WTC11 (cell line): Measurements from ENCODE around the gene ADGRB3. TPM values are rescaled to one million over a fixed set of nuclear protein-coding genes. Genes with fewer than 3 reads are reported as not detected.

Experiments used
- ATAC-seq: fragments of 200-7000 bp; cut with Tn5 transposase; 2 replicates; pipeline ENCODE4 v1.10.0; 2021; ENCODE audit warnings: mild to moderate bottlenecking, moderate library complexity
- CTCF ChIA-PET: fragments of 300-600 bp; sonication (Branson Sonifier 250); formaldehyde crosslinking; loops from one replicate; lab custom pipeline; 2021; ENCODE audit warnings: antibody characterized with exemption; lab: Charles Lee
- POLR2A ChIA-PET: fragments of 350-600 bp; sonication (Branson Sonifier 250); formaldehyde crosslinking; loops from one replicate; lab custom pipeline; 2021; ENCODE audit warnings: antibody characterized with exemption; lab: Charles Lee
- DNase-seq: peaks from one replicate; pipeline ENCODE4 v3.0.0; 2021; ENCODE audit warnings: low spot score
- H3K27ac Mint-ChIP-seq: 2 replicates; pipeline ENCODE4 v1.8.0; 2021; ENCODE audit warnings: mixed read lengths
- H3K27me3 Mint-ChIP-seq: 2 replicates; pipeline ENCODE4 v1.8.0; 2021; ENCODE audit warnings: low read depth, mild to moderate bottlenecking, moderate library complexity, mixed read lengths
- H3K36me3 Mint-ChIP-seq: 2 replicates; pipeline ENCODE4 v1.8.0; 2021; ENCODE audit warnings: mixed read lengths
- H3K4me1 Mint-ChIP-seq: 2 replicates; pipeline ENCODE4 v1.8.0; 2022; ENCODE audit warnings: mixed read lengths
- H3K4me3 Mint-ChIP-seq: 2 replicates; pipeline ENCODE4 v1.8.0; 2021; ENCODE audit warnings: mild to moderate bottlenecking, moderate library complexity, mixed read lengths
- H3K9me3 Mint-ChIP-seq: 2 replicates; pipeline ENCODE4 v1.8.0; 2021; ENCODE audit warnings: mixed read lengths
- ARID4B ChIP-seq: sonication (generic); formaldehyde crosslinking; IDR thresholded peaks from 2 replicates; pipeline ENCODE4 v1.8.0; 2023; ENCODE audit warnings: missing genetic modification reagents, mild to moderate bottlenecking, borderline replicate concordance
- ATF3 ChIP-seq: sonication (generic); formaldehyde crosslinking; conservative IDR thresholded peaks from 2 replicates; pipeline ENCODE4 v1.8.1; 2022; ENCODE audit warnings: mild to moderate bottlenecking, missing genetic modification reagents
- CTCF ChIP-seq: fragments of 200-600 bp; IDR thresholded peaks from 2 replicates; pipeline ENCODE4 v1.8.0; 2022; ENCODE audit warnings: antibody characterized with exemption
- E2F1 ChIP-seq: sonication (generic); formaldehyde crosslinking; IDR thresholded peaks from 2 replicates; pipeline ENCODE4 v1.8.0; 2022; ENCODE audit warnings: mild to moderate bottlenecking, missing genetic modification reagents
- E2F4 ChIP-seq: sonication (generic); formaldehyde crosslinking; IDR thresholded peaks from 2 replicates; pipeline ENCODE4 v1.8.1; 2022; ENCODE audit warnings: low read depth, mild to moderate bottlenecking, moderate library complexity, missing genetic modification reagents, borderline replicate concordance
- HMGXB4 ChIP-seq: sonication (generic); formaldehyde crosslinking; IDR thresholded peaks from 2 replicates; pipeline ENCODE4 v1.8.1; 2023; ENCODE audit warnings: mild to moderate bottlenecking, moderate library complexity, missing genetic modification reagents
- NFYB ChIP-seq: sonication (generic); formaldehyde crosslinking; conservative IDR thresholded peaks from 2 replicates; pipeline ENCODE4 v1.8.0; 2022; ENCODE audit warnings: low read depth, missing genetic modification reagents
- PRDM15 ChIP-seq: sonication (generic); formaldehyde crosslinking; IDR thresholded peaks from 2 replicates; pipeline ENCODE4 v1.8.0; 2022; ENCODE audit warnings: missing genetic modification reagents
- ZNF138 ChIP-seq: sonication (generic); formaldehyde crosslinking; conservative IDR thresholded peaks from 2 replicates; pipeline ENCODE4 v1.8.1; 2022; ENCODE audit warnings: mild to moderate bottlenecking, moderate library complexity, missing genetic modification reagents
- ZNF263 ChIP-seq: sonication (generic); formaldehyde crosslinking; IDR thresholded peaks from 2 replicates; pipeline ENCODE4 v1.8.1; 2022; ENCODE audit warnings: low read depth, mild to moderate bottlenecking, moderate library complexity, missing genetic modification reagents
- ZNF423 ChIP-seq: fragments of 250-450 bp; sonication (Bioruptor Pico); IDR thresholded peaks from 2 replicates; pipeline ENCODE4 v2.1.2; 2022; ENCODE audit warnings: mild to moderate bottlenecking, moderate library complexity
- ZNF532 ChIP-seq: fragments of 250-450 bp; sonication (Bioruptor Pico); IDR thresholded peaks from 2 replicates; pipeline ENCODE4 v1.9.0; 2021; ENCODE audit warnings: mild to moderate bottlenecking, borderline replicate concordance
- total RNA-seq: library from RNA; stranded (reverse); gene quantifications from 3 replicates; pipeline ENCODE4 v1.2.3, GENCODE V29; 2021

ADGRB3 gene
- total RNA-seq, 1 experiment from 2014 or later, result 1.9 TPM

GRCh38 chr6:68895929-68896328, 260.8 kb downstream of the ADGRB3 start (continued):
- TF ChIP-seq ARID4B (CRISPR knock-in tag) (no peak), ZNF423 (no peak), E2F1 (CRISPR knock-in tag) (no peak)

GRCh38 chr6:68901044-68901443, 266.0 kb downstream of the ADGRB3 start:
- H3K4me1 Mint-ChIP-seq, result no peaks in the 10 kb centered on the region
- CTCF ChIA-PET, result no interaction called here
- H3K36me3 Mint-ChIP-seq, result no peaks in the 10 kb centered on the region
- POLR2A ChIA-PET, result no interaction called here
- no peak for TF ChIP-seq ZNF532
- no peak for TF ChIP-seq CTCF
- TF ChIP-seq HMGXB4 (CRISPR knock-in tag), result no peak
- TF ChIP-seq ZNF138 (CRISPR knock-in tag), result no peak
- no peak for TF ChIP-seq PRDM15 (CRISPR knock-in tag)
- TF ChIP-seq NFYB, result no peak
- TF ChIP-seq ZNF263 (CRISPR knock-in tag), result no peak
- no peak for TF ChIP-seq E2F4 (CRISPR knock-in tag)
- TF ChIP-seq ATF3 (CRISPR knock-in tag), result no peak
- DNase-seq (no peak), ATAC-seq (no peak)
- no peaks in the 10 kb centered on the region for H3K27me3 Mint-ChIP-seq
- no peak overlapping the region for H3K4me3 Mint-ChIP-seq
- H3K9me3 Mint-ChIP-seq, result no peaks in the 10 kb centered on the region
- no peak overlapping the region for H3K27ac Mint-ChIP-seq
